ENCODE data around the gene RALGPS2.

GRCh38 chr1:178806665-178807300, 81.7 kb downstream of the RALGPS2 start:
- no peak for TF ChIP-seq CTCF (IDR thresholded peaks at IDR 0.05)
- TF ChIP-seq POLR2A (IDR thresholded peaks at IDR 0.05), result no peak

Measured in tibial nerve (tissue), 3 donors.